Activated CD4-positive, alpha-beta T cell treated with anti-CD3 and anti-CD28 coated beads for 1 hour (primary cell): ENCODE results near the gene CAPS.

Experiments
- DNase-seq: peaks from one replicate; pipeline ENCODE4 v3.0.0-alpha.2; 2020

The CAPS gene

DNA sequence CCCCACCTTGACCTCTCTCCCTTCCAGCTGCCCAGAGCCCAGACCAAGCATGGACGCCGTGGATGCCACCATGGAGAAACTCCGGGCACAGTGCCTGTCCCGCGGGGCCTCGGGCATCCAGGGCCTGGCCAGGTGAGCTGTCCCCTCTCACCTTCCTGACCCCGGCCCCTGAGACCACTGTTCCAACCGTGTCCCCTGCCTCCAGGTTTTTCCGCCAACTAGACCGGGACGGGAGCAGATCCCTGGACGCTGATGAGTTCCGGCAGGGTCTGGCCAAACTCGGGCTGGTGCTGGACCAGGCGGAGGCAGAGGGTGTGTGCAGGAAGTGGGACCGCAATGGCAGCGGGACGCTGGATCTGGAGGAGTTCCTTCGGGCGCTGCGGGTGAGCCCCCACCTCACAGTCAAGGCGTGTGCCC, 312 bp downstream of the CAPS start:
- DNase-seq = no peak

DNA sequence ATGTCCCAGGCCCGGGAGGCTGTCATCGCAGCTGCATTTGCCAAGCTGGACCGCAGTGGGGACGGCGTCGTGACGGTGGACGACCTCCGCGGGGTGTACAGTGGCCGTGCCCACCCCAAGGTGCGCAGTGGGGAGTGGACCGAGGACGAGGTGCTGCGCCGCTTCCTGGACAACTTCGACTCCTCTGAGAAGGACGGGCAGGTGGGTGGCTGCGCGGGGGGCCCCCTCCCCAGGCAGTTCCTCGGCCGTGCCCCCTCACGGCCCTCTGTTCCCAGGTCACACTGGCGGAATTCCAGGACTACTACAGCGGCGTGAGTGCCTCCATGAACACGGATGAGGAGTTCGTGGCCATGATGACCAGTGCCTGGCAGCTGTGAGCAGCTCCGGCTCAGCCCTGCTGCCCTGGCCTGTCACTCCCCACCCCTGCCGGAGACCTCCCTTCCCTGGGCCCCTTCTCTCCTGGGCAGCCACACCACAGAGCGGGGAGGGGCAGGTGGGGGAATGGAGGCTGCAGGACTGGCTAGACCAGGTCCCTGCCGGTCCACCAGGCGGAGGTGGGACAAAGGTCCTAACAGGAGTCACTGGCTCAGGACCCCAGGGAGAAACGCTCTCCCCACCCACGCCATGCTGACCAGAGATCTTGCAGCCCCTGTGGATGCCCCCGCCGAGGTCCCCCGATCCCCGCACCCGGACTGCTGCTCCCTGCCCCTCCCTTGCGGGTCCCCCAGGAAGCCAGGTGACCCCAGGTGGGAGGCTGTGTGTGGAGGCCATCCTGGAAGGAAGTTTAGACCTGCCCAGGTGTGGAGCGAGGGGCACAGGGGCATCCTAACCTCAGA, 1.1 kb downstream of the CAPS start:
- DNase-seq = no peak

DNA sequence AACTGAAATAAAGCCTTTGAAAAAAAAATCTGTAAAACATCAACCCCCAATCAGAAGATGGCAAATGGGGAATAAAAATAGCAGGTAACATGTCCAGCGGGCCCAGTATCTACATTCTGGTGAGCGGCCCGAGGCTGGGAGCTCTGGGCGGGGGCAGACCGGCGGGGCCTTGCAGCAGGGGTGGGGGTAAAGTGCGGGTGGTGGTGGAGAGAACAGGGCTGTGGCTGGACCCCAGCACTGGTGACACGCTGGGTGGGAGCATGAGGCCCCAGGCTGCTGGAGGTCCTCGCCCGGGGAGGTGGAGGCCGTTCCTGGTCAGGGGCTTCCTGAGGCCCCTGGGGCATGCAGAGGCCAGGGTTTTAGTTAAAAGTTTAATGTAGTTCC, 1.7 kb downstream of the CAPS start:
- no peak for DNase-seq

DNA sequence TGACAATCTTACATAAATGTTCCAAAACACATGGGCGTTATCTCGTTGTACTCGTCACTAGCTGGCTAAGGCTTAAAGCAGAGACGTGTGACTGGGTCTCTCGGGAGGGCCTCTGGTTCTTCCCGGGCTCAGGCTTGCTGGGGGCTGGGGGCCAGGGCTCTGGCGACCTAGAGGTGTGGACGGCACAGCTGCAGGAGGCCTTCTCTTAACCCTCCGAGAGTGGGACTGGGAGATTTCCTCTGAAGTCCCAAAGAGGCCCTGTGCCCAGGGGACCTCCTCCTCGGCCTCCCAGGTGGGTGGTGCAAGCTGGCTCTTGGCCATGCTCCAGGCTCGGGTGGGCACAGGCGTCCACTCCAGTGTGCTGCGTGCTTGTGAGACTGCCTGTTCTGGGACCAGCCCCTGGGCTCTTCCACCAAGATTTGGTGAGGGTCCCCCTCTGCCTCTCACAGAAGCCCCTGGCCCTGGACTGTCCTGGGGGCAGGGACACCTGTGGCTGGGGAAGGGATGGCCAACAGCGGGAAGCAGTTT, 2.2 kb downstream of the CAPS start:
- no peak for DNase-seq

GRCh38 chr19:5917431-5918107, 3.5 kb downstream of the CAPS start:
- no peak for DNase-seq

- no peak for DNase-seq
Measured at GRCh38 chr19:5918463-5919079, 4.5 kb downstream of the CAPS start.

GRCh38 chr19:5921516-5922160, 7.6 kb downstream of the CAPS start:
- no peak for DNase-seq

GRCh38 chr19:5922161-5922545, 8.1 kb downstream of the CAPS start:
- DNase-seq = no peak

- DNase-seq = no peak
Measured at GRCh38 chr19:5923356-5923755, 9.3 kb downstream of the CAPS start.

- DNase-seq = no peak
Measured at GRCh38 chr19:5925830-5926427, 11.9 kb downstream of the CAPS start.

DNA sequence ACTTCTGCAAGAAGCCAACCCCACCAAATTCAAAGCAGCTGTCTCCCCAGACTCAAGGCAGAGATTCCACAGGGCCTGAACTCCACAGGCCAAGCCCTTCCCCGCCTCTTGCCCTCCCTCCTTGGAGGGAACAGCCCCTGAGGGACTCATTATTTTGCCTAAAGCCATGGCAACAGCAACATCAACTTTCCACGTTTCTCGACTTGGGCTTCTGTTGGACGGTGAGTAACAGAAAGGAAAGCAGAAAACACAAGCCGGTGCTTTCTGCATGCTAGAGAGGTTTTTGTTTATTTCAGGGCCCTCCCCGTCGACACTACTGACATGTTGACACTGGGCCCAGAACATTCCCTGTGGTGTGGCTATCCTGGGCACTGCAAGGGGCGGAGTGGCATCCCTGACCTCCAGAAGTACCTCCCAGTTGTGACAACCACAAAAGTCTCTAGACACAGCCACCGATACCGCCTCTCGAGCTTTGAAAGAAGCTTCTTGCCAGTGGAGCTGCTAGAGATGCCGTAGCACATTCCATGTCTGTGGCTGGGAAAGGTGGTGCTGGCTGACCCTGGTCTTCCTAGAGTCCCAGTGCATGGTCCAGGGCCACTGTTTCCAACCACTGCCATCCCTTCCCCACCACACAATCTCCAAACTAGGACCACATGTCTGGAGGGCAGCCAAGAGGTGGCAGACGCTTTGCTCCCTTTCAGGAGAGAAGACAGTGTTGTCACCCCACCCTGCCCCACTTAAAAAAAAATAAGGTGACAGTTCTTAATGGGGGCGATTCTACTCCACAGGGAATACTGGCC, 12.8 kb downstream of the CAPS start:
- no peak for DNase-seq

DNA sequence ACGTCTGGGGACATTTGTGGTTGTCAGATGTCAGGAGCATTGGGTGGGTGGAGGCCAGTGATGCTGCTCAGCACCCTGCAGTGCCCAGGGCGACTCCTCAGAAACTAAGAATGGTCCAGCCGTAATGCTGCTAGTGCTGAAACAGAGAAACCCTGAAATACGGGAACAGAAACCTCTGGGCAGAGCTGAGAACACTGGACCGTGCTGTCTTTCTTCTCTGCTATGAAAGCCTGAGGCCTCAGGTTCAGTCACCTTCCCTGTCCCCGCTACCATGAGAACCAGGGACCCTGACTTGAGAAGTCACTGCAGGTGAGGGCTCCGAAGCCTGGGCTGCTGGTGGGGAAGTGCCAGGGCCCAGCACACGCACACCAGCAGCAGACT, 13.4 kb downstream of the CAPS start:
- DNase-seq = no peak

DNA sequence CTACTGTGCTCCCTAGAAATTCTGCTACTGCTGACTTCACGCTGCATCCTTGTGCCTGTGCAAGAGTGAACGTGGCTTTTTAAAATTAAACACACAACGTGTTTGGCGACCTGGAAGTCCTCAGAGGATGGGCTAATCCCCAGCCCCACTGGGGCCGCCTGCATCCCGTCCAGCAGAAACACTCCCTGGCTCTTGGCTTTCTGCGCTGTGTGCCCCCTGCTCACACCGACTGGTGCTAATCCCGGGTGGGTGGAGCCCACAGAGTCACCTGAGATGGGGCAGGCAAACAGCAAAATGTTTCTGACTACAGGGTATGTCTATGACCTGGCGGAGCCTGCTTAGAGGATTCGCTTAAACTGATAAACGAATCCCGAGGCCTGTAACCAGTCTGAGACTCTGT, 15.1 kb downstream of the CAPS start:
- no peak for DNase-seq

DNA sequence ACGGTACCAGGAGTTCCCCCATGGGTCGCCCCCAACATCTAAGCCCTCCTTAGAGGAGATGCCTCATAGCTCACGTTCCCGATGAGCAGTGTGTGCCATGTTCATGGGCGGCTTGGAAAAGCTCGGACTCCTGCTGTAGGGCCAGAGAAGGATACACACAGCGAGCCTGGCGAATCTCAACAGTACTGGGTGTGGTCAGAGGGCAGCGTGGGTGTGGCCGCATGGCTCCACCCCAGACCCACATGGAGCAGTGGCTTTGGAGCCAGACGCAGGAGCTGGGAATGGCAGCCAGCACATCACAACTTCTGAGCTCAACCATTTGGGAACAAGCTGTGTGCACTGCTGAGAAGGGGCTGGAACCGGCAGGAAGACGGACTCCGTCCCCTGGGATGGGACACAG, 15.6 kb downstream of the CAPS start:
- DNase-seq = no peak

DNA sequence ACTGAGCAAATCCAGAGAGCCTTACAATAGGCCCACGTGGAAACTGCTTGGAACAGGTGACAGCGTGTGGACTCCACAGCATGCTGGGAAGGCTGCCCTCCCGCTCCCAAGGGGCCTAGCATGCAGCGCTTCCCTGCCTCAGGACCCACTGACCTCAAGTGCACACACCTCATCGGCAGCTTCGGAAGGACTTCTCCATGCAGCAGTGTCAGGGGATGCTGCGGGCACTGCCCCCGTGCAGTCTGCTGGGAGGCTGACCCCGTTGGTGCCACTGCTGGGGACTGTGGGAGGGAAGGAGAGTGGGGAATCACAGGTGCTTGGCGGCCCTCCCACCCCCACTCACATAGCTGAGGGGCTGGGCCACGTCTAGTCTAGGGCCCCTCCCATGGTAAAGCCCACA, 17.2 kb downstream of the CAPS start:
- no peak for DNase-seq

GRCh38 chr19:5932146-5932545, 18.1 kb downstream of the CAPS start:
- DNase-seq = no peak

GRCh38 chr19:5932609-5933262, 18.7 kb downstream of the CAPS start:
- no peak for DNase-seq

DNA sequence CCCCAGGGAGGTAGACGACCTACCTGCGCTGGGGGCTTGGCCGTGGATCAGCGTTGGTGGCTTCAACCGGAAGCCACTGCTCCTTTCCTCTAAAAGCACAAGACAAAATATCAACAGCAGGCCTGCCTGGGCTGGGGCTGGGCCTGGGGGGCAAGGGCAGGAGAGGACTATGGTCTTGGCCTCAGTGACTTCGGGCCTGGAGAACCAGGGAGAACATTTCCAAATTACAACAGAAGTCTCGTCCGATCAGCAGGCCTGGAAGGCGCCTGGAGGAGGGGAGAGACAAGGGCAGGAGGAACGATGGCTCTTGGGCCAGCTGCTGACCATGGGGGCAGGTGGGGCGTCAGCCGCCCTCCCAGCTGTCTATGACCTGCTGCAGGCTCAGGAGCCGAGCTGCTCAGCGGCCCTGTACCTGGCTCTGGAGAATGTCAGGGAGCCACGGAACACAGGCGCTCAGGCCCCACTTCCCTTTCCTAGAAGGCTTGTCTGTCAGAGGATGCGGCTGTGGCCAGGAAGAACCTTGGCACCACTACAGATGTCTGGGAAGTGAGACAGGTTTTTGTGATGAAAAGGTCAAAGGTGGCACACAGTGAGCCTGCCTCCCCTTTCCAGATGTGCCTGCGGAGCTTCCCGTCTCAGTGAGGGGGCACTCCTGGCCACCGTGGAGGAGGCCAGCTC, 19.5 kb downstream of the CAPS start:
- DNase-seq = no peak

- no peak for DNase-seq
Measured at GRCh38 chr19:5934069-5934401, 20.0 kb downstream of the CAPS start.

- DNase-seq = no peak
Measured at GRCh38 chr19:5934774-5935472, 20.9 kb downstream of the CAPS start.
